KMS-11 (cell line): ENCODE measurements around the gene TMEM200B.

Source experiments
- H2AFZ ChIP-seq: fragments of 200-600 bp; sonication (generic); 2 replicates; pipeline ENCODE4 v1.6.1; 2016; ENCODE audit warnings: antibody characterized with exemption, mixed run types, low read depth
- H3K27ac ChIP-seq: fragments of 200-600 bp; sonication (generic); 2 replicates; pipeline ENCODE4 v1.6.1; 2016; ENCODE audit warnings: mild to moderate bottlenecking, mixed run types
- H3K27me3 ChIP-seq: fragments of 200-600 bp; sonication (generic); 2 replicates; pipeline ENCODE4 v1.6.1; 2017; ENCODE audit warnings: mild to moderate bottlenecking, low read depth, mixed run types, moderate library complexity; ENCODE audit not compliant: insufficient read depth
- H3K36me3 ChIP-seq: fragments of 200-600 bp; sonication (generic); 2 replicates; pipeline ENCODE4 v1.6.1; 2017; ENCODE audit warnings: mild to moderate bottlenecking, mixed run types; ENCODE audit not compliant: insufficient read depth
- H3K4me1 ChIP-seq: fragments of 200-600 bp; sonication (generic); 2 replicates; pipeline ENCODE4 v1.6.1; 2016; ENCODE audit warnings: mild to moderate bottlenecking, low read depth, mixed run types; ENCODE audit not compliant: poor library complexity, severe bottlenecking
- H3K4me2 ChIP-seq: fragments of 200-600 bp; sonication (generic); 2 replicates; pipeline ENCODE4 v1.7.0; 2016; ENCODE audit warnings: mild to moderate bottlenecking, mixed run types
- H3K4me3 ChIP-seq: fragments of 200-600 bp; sonication (generic); IDR thresholded peaks from 2 replicates; pipeline ENCODE4 v1.6.1; 2017; ENCODE audit warnings: low read depth, low read length, mixed read lengths; ENCODE audit not compliant: insufficient read depth
- H3K79me2 ChIP-seq: fragments of 200-600 bp; sonication (generic); 2 replicates; pipeline ENCODE4 v1.6.1; 2016; ENCODE audit warnings: low read depth, mixed run types; ENCODE audit not compliant: insufficient read depth
- H3K9ac ChIP-seq: fragments of 200-600 bp; sonication (generic); 2 replicates; pipeline ENCODE4 v1.6.1; 2016; ENCODE audit warnings: mild to moderate bottlenecking, mixed run types
- H4K20me1 ChIP-seq: fragments of 200-600 bp; sonication (generic); 2 replicates; pipeline ENCODE4 v1.6.1; 2016; ENCODE audit warnings: mild to moderate bottlenecking, mixed run types; ENCODE audit not compliant: insufficient read depth
- CTCF ChIP-seq: fragments of 200-600 bp; sonication (generic); conservative IDR thresholded peaks from 2 replicates; pipeline ENCODE4 v1.6.1; 2017; ENCODE audit warnings: low read depth, mild to moderate bottlenecking, antibody characterized with exemption, low read length, moderate library complexity, mixed read lengths

Gene TMEM200B

GRCh38 chr1:29120947-29121485 is 2.7 kb downstream of the TMEM200B start:
- Histone ChIP-seq H3K27me3 (no peaks in the 10 kb centered on the region), H2AFZ (no peak overlapping the region), H3K9ac (no peak overlapping the region), H3K27ac (no peak overlapping the region), H3K4me2 (no peak overlapping the region), H3K4me3 (no peak overlapping the region), H3K36me3 (peaks cover 3% of the 10 kb centered on the region; the same call in 1 of the 2 replicates), H3K79me2 (no peaks in the 10 kb centered on the region), H3K4me1 (no peaks in the 10 kb centered on the region), H4K20me1 (no peaks in the 10 kb centered on the region)
- TF ChIP-seq CTCF, result no peak

- Histone ChIP-seq H3K4me2 (no peak overlapping the region), H3K4me1 (no peaks in the 10 kb centered on the region), H3K79me2 (no peaks in the 10 kb centered on the region), H3K4me3 (no peak overlapping the region), H3K36me3 (peaks cover 3% of the 10 kb centered on the region; the same call in 1 of the 2 replicates), H4K20me1 (no peaks in the 10 kb centered on the region), H3K27me3 (no peaks in the 10 kb centered on the region), H3K27ac (no peak overlapping the region), H2AFZ (no peak overlapping the region), H3K9ac (no peak overlapping the region)
- no peak for TF ChIP-seq CTCF
Observed at GRCh38 chr1:29120367-29120766, 3.3 kb downstream of the TMEM200B start.

GRCh38 chr1:29119121-29119929 is 4.4 kb downstream of the TMEM200B start:
- H2AFZ ChIP-seq, result no peak overlapping the region
- no peak overlapping the region for H3K27ac ChIP-seq
- no peak overlapping the region for H3K4me3 ChIP-seq
- no peaks in the 10 kb centered on the region for H4K20me1 ChIP-seq
- no peaks in the 10 kb centered on the region for H3K4me1 ChIP-seq
- H3K79me2 ChIP-seq, result no peaks in the 10 kb centered on the region
- no peak overlapping the region for H3K4me2 ChIP-seq
- H3K27me3 ChIP-seq, result no peaks in the 10 kb centered on the region
- no peak overlapping the region for H3K9ac ChIP-seq
- peaks cover 3% of the 10 kb centered on the region; the same call in 1 of the 2 replicates for H3K36me3 ChIP-seq
- no peak for TF ChIP-seq CTCF

GRCh38 chr1:29117381-29117780 is 6.3 kb downstream of the TMEM200B start:
- no peaks in the 10 kb centered on the region for H4K20me1 ChIP-seq
- H3K27me3 ChIP-seq, result no peaks in the 10 kb centered on the region
- no peak overlapping the region for H2AFZ ChIP-seq
- H3K4me3 ChIP-seq, result no peak overlapping the region
- TF ChIP-seq CTCF, result no peak
- H3K79me2 ChIP-seq, result no peaks in the 10 kb centered on the region
- H3K36me3 ChIP-seq, result peaks cover 3% of the 10 kb centered on the region; the same call in 1 of the 2 replicates
- no peak overlapping the region for H3K4me2 ChIP-seq
- no peak overlapping the region for H3K9ac ChIP-seq
- no peak overlapping the region for H3K27ac ChIP-seq
- H3K4me1 ChIP-seq, result no peaks in the 10 kb centered on the region
